ENCODE measurements around the gene NEURL2. TPM values are rescaled to one million over a fixed set of nuclear protein-coding genes. Genes with fewer than 3 reads are reported as not detected.
"Not testable (repeated sequence)": the region's sequence is repeated elsewhere in the genome, so short reads cannot be mapped to it uniquely, and the experiment has no call there.

NEURL2 gene
- 34.3 and 35.1 TPM in 2 replicates for total RNA-seq
- polyA plus RNA-seq (2012): 10.3 TPM

GRCh38 chr20:45890985-45891983 lies at the start of gene NEURL2, which contains the start of gene CTSA:
Gene NEURL2, minus strand, starts transcription at chr20:45891208. Its CDS starts 217 bp downstream, at chr20:45890991.
Gene CTSA, plus strand, starts transcription at chr20:45891335. Its CDS starts 234 bp downstream, at chr20:45891569.
- peak; percentile 98 for DNase-seq (ENCODE audit: low read depth)

GRCh38 chr20:45940469-45940868 lies 49.5 kb upstream of the NEURL2 start:
- DNase-seq (ENCODE audit: low read depth): no peak

GRCh38 chr20:45940053-45940452 lies 49.0 kb upstream of the NEURL2 start:
- DNase-seq (ENCODE audit: low read depth): no peak

GRCh38 chr20:45938727-45939438 lies 47.9 kb upstream of the NEURL2 start:
- no peak for DNase-seq (ENCODE audit: low read depth)

GRCh38 chr20:45937765-45938164 lies 46.8 kb upstream of the NEURL2 start:
- no peak for DNase-seq (ENCODE audit: low read depth)

GRCh38 chr20:45935416-45936046 lies 44.5 kb upstream of the NEURL2 start:
- peak; percentile 60 for DNase-seq (ENCODE audit: low read depth)

- DNase-seq (ENCODE audit: low read depth): peak; percentile 99
Observed at GRCh38 chr20:45934586-45935415, 43.8 kb upstream of the NEURL2 start, which contains the start of gene PCIF1. Gene PCIF1, plus strand, starts transcription at chr20:45934683. Its CDS starts 4,317 bp downstream, at chr20:45939000.

- peak; percentile 61 for DNase-seq (ENCODE audit: low read depth)
Observed at GRCh38 chr20:45934046-45934585, 43.1 kb upstream of the NEURL2 start.

GRCh38 chr20:45933266-45934045 lies 42.4 kb upstream of the NEURL2 start:
- peak; percentile 90 for DNase-seq (ENCODE audit: low read depth)

GRCh38 chr20:45931680-45932079 lies 40.7 kb upstream of the NEURL2 start:
- DNase-seq (ENCODE audit: low read depth): not testable (repeated sequence)

GRCh38 chr20:45927071-45927878 lies 36.3 kb upstream of the NEURL2 start:
- DNase-seq (ENCODE audit: low read depth): no peak

GRCh38 chr20:45926731-45927070 lies 35.7 kb upstream of the NEURL2 start:
- peak; percentile 71 for DNase-seq (ENCODE audit: low read depth)

GRCh38 chr20:45925821-45926506 lies 35.0 kb upstream of the NEURL2 start:
- no peak for DNase-seq (ENCODE audit: low read depth)

- DNase-seq (ENCODE audit: low read depth): peak; percentile 87
Observed at GRCh38 chr20:45924391-45925261, 33.6 kb upstream of the NEURL2 start.

GRCh38 chr20:45921337-45922189 lies 30.6 kb upstream of the NEURL2 start:
- DNase-seq (ENCODE audit: low read depth): no peak

All from myocyte (in vitro differentiated cells).